Measurements from ENCODE around the gene C1orf21.

- TF ChIP-seq RAD21 (IDR thresholded peaks at IDR 0.05; ENCODE audit: low read length), result no peak
- TF ChIP-seq SMC3 (IDR thresholded peaks at IDR 0.05; ENCODE audit: low read depth, low read length), result no peak
- TF ChIP-seq, protein P1, sequence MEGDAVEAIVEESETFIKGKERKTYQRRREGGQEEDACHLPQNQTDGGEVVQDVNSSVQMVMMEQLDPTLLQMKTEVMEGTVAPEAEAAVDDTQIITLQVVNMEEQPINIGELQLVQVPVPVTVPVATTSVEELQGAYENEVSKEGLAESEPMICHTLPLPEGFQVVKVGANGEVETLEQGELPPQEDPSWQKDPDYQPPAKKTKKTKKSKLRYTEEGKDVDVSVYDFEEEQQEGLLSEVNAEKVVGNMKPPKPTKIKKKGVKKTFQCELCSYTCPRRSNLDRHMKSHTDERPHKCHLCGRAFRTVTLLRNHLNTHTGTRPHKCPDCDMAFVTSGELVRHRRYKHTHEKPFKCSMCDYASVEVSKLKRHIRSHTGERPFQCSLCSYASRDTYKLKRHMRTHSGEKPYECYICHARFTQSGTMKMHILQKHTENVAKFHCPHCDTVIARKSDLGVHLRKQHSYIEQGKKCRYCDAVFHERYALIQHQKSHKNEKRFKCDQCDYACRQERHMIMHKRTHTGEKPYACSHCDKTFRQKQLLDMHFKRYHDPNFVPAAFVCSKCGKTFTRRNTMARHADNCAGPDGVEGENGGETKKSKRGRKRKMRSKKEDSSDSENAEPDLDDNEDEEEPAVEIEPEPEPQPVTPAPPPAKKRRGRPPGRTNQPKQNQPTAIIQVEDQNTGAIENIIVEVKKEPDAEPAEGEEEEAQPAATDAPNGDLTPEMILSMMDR (conservative IDR thresholded peaks at IDR 0.05; ENCODE audit: low read depth, low read length), result no peak
- TF ChIP-seq MXI1 (IDR thresholded peaks at IDR 0.05; ENCODE audit: borderline replicate concordance, low read depth, low read length), result no peak
- no peak for TF ChIP-seq POLR2A (IDR thresholded peaks at IDR 0.05; ENCODE audit: low read depth, low read length)
These were observed 37.3 kb downstream of the C1orf21 start for GRCh38 chr1:184424157-184424556.
